MCF 10A (cell line): ENCODE data around the gene TNFRSF6B. TPM values are rescaled to one million over a fixed set of nuclear protein-coding genes. Genes with fewer than 3 reads are reported as not detected.
A peak's percentile ranks its signal among the peaks of the same experiment; 100 is the strongest.

Experiments used
- BruUV-seq: library from RNA; stranded (reverse); fragments of 400-500 nt; replicated peaks from 2 replicates; lab custom pipeline; 2021; lab: Mats Ljungman, UMichigan
- CTCF ChIA-PET: fragments of 300-600 bp; sonication (Branson Sonifier 250); formaldehyde crosslinking; extraction: SDS; loops from one replicate; lab custom pipeline; 2021; ENCODE audit warnings: antibody characterized with exemption, inconsistent platforms; lab: Yijun Ruan, JAX
- POLR2A ChIA-PET: fragments of 300-600, 350-650 bp; sonication (Branson Sonifier 250); formaldehyde crosslinking; extraction: SDS; loops from one replicate; lab custom pipeline; 2020; ENCODE audit warnings: antibody characterized with exemption, inconsistent platforms; lab: Yijun Ruan, JAX
- DNase-seq: peaks from one replicate; pipeline ENCODE4 v3.0.0-alpha.2; 2018; ENCODE audit not compliant: unreplicated experiment
- H3K27ac Mint-ChIP-seq: one replicate; pipeline ENCODE4 v1.8.0; 2022; ENCODE audit warnings: mild to moderate bottlenecking, low read depth, mixed read lengths; ENCODE audit not compliant: unreplicated experiment
- H3K27me3 Mint-ChIP-seq: one replicate; pipeline ENCODE4 v1.8.0; 2022; ENCODE audit warnings: mixed read lengths; ENCODE audit not compliant: insufficient read depth, unreplicated experiment
- H3K36me3 Mint-ChIP-seq: one replicate; pipeline ENCODE4 v1.8.0; 2022; ENCODE audit warnings: mild to moderate bottlenecking, moderate library complexity, mixed read lengths; ENCODE audit not compliant: insufficient read depth, unreplicated experiment
- H3K4me1 Mint-ChIP-seq: one replicate; pipeline ENCODE4 v1.8.0; 2022; ENCODE audit warnings: mixed read lengths; ENCODE audit not compliant: insufficient read depth, unreplicated experiment
- H3K4me3 Mint-ChIP-seq: one replicate; pipeline ENCODE4 v1.8.0; 2022; ENCODE audit warnings: mild to moderate bottlenecking, moderate library complexity, mixed read lengths; ENCODE audit not compliant: unreplicated experiment
- H3K9me3 Mint-ChIP-seq: one replicate; pipeline ENCODE4 v1.8.0; 2022; ENCODE audit warnings: mixed read lengths; ENCODE audit not compliant: unreplicated experiment
- CTCF ChIP-seq: fragments of 200-600 bp; IDR thresholded peaks from one replicate; pipeline ENCODE4 v1.8.0; 2022; ENCODE audit warnings: antibody characterized with exemption, mild to moderate bottlenecking; ENCODE audit not compliant: unreplicated experiment
- intact Hi-C: fragments of 100-400 bp; cut with micrococcal nuclease; formaldehyde crosslinking; loops from 2 replicates; pipeline ENCODE4 v1.14.1; 2022
- total RNA-seq: library from RNA; stranded (reverse); gene quantifications from 2 replicates; pipeline ENCODE4 v1.2.3, GENCODE V29; 2022

Gene TNFRSF6B
- total RNA-seq, 1 experiment from 2014 or later: 24.4 TPM

DNA sequence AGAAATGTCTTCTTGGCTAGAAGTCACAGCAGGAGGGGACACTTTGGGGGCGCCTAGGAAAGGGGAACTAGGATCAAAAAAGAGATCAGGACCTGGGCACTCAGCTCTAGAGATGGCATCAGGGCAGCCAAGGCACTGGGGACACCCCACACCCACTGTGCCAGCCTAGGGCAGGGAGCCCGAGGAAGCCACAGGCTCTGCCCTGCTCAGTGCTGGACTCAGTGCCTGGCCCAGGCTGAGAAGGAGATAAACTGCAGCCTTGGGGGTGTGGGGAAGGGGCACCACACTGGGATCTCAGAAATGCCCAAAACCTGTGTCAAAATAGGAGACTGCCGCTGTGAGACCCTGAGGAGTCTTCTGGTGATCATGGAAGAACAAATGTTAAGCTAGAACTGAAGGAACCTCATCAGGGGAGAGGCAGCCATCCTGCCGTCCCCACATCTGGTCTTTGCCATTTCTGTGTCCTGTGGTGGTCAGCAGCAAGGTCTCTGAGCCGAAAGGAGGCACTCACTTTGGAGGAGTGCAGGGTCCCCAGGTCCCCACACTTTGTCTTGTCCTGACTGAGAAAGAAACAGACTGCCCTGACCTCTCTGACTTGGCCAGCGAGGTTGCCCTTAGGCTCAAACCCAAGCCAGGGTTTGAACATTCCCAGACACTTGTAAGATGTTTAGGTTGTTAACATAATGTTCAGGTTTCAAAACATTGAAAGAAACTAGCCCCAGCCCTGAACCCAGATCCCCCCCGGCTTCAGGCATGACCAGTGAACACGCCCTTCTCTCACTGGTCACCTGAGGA lies 9.0 kb downstream of the TNFRSF6B start:
- H3K36me3 Mint-ChIP-seq: peaks cover 53% of the 10 kb centered on the region
- peak overlapping the region; percentile 61 for H3K27ac Mint-ChIP-seq
- ChIA-PET CTCF (interaction anchor here (0.9 to 2.5 kb wide), 3 partner anchors 7 to 268 kb away, joined by 3 to 7 read pairs (median 5); no protein-coding TSS in a partner anchor), POLR2A (interaction anchor here (0.6 to 4.2 kb wide), 8 partner anchors 8 to 251 kb away, joined by 3 to 79 read pairs (median 12); partner anchors contain the start of genes GMEB2, SLC2A4RG, TNFRSF6B and UCKL1)
- TF ChIP-seq CTCF: no peak
- H3K27me3 Mint-ChIP-seq: no peaks in the 10 kb centered on the region
- no peaks in the 10 kb centered on the region for H3K9me3 Mint-ChIP-seq
- no TSS peak for BruUV-seq
- H3K4me1 Mint-ChIP-seq: peaks cover 10% of the 10 kb centered on the region
- intact Hi-C loops: loop anchor here (2.0 to 5.0 kb wide), 3 partner anchors 167 to 267 kb away; partner anchors contain the start of gene UCKL1
- peak overlapping the region; percentile 86 for H3K4me3 Mint-ChIP-seq
- no peak for DNase-seq

- Mint-ChIP-seq H3K27ac (peak overlapping the region; percentile 61), H3K4me1 (peaks cover 10% of the 10 kb centered on the region), H3K4me3 (peak overlapping the region; percentile 86), H3K27me3 (no peaks in the 10 kb centered on the region), H3K9me3 (no peaks in the 10 kb centered on the region), H3K36me3 (peaks cover 57% of the 10 kb centered on the region)
- intact Hi-C loops: loop anchor here (2.0 to 5.0 kb wide), 3 partner anchors 167 to 266 kb away; partner anchors contain the start of gene UCKL1
- DNase-seq: no peak
- ChIA-PET CTCF (interaction anchor here (0.6 to 2.7 kb wide), 8 partner anchors 8 to 267 kb away, joined by 3 to 9 read pairs (median 4); partner anchors contain the start of genes TNFRSF6B and TPD52L2), POLR2A (interaction anchor here (0.6 to 4.2 kb wide), 11 partner anchors 9 to 250 kb away, joined by 3 to 79 read pairs (median 21); partner anchors contain the start of genes GMEB2, RTEL1, SLC2A4RG and TNFRSF6B)
- BruUV-seq: no TSS peak
- no peak for TF ChIP-seq CTCF
Measured at GRCh38 chr20:63706027-63706695, 9.7 kb downstream of the TNFRSF6B start.

DNA sequence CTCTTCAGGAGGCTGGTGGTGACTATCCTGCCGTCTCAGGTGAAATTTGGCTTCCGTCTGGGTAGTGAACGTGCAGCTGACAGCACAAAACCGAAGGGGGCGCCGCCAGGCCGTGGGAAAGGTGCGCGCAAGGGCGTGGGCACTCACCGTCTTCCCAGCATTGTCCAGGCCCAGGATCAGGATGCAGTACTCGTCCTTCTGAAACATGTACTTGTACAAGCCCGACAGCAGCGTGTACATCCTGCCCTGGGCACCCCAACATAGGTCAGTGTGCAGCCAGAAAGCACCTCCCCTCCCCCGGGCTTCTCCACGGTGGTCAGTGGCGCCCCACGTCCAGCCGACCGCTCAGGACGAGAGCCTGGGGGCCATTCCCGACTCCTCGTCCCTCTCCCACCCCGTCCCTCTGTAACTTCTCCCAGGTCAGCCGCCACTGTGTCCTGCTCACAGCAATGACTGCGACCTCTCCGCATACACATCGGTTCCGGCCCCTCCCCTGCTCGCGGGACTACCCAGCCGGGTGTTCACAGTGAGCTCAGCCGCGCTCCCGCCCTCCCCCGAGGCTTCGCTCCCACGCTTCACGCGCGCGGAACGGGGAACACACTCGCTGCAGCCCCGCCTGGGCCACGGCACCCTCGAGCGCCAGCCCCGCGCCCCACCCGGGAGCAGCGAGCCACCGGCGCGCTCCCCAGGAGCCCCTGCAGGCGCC lies 10.6 kb downstream of the TNFRSF6B start:
- Mint-ChIP-seq H3K27ac (peak overlapping the region; percentile 61), H3K27me3 (no peaks in the 10 kb centered on the region), H3K36me3 (peaks cover 64% of the 10 kb centered on the region), H3K9me3 (peaks cover 1% of the 10 kb centered on the region), H3K4me3 (peak overlapping the region; percentile 86), H3K4me1 (peaks cover 10% of the 10 kb centered on the region)
- peak; percentile 58 for DNase-seq
- ChIA-PET POLR2A (interaction anchor here (0.6 to 4.2 kb wide), 34 partner anchors 10 to 355 kb away, joined by 3 to 79 read pairs (median 5); partner anchors contain the start of genes GMEB2, LIME1, PRPF6 and PTK6), CTCF (interaction anchor here (0.6 to 2.7 kb wide), 10 partner anchors 9 to 266 kb away, joined by 3 to 9 read pairs (median 4); partner anchors contain the start of genes GMEB2, LIME1 and TPD52L2)
- TSS peak; percentile 44 for BruUV-seq
- TF ChIP-seq CTCF: peak; percentile 45
- intact Hi-C loops: loop anchor here (1.0 to 5.0 kb wide), 4 partner anchors 158 to 265 kb away; partner anchors contain the start of genes TPD52L2 and UCKL1
